ENCODE measurements around the gene RGS14. TPM values are rescaled to one million over a fixed set of nuclear protein-coding genes. Genes with fewer than 3 reads are reported as not detected.
"Not testable (repeated sequence)": the region's sequence is repeated elsewhere in the genome, so short reads cannot be mapped to it uniquely, and the experiment has no call there.

Gene RGS14
- polyA plus RNA-seq, 3 donors = 12.1 to 17.5 (median 14.1) TPM

- DNase-seq (ENCODE audit: extremely low read depth in 1 of 11, low read depth in 9 of 11, low spot score in 4 of 11) = no peak
These were observed 51.5 kb downstream of the RGS14 start, which contains the start of gene F12 for GRCh38 chr5:177409043-177409801. Gene F12, minus strand, starts transcription at chr5:177409564. Its CDS starts 37 bp downstream, at chr5:177409527.

GRCh38 chr5:177410575-177410974 is 52.9 kb downstream of the RGS14 start:
- no peak for DNase-seq (ENCODE audit: extremely low read depth in 1 of 11, low read depth in 9 of 11, low spot score in 4 of 11)

- no peak for DNase-seq (ENCODE audit: extremely low read depth in 1 of 11, low read depth in 9 of 11, low spot score in 4 of 11)
These were observed 55.0 kb downstream of the RGS14 start for GRCh38 chr5:177412603-177413233.

- no peak for DNase-seq (ENCODE audit: extremely low read depth in 1 of 11, low read depth in 9 of 11, low spot score in 4 of 11)
These were observed 56.8 kb downstream of the RGS14 start for GRCh38 chr5:177414481-177414880.

- DNase-seq (ENCODE audit: extremely low read depth in 1 of 11, low read depth in 9 of 11, low spot score in 4 of 11) = not testable (repeated sequence)
These were observed 59.4 kb downstream of the RGS14 start for GRCh38 chr5:177417081-177417480.

GRCh38 chr5:177419046-177419445 is 61.3 kb downstream of the RGS14 start:
- no peak for DNase-seq (ENCODE audit: extremely low read depth in 1 of 11, low read depth in 9 of 11, low spot score in 4 of 11)

GRCh38 chr5:177420472-177420871 is 62.7 kb downstream of the RGS14 start:
- DNase-seq (ENCODE audit: extremely low read depth in 1 of 11, low read depth in 9 of 11, low spot score in 4 of 11) = not testable (repeated sequence)

GRCh38 chr5:177421062-177421798 is 63.5 kb downstream of the RGS14 start:
- no peak for DNase-seq (ENCODE audit: extremely low read depth in 1 of 11, low read depth in 9 of 11, low spot score in 4 of 11)

Other genes with a start within 250 kb of the RGS14 start
- gene NSD1, start 224.2 kb upstream of the RGS14 start, polyA plus RNA-seq (ENCODE audit: insufficient read length in 3 of 3) = 10 to 100 TPM; 60.4 to 66.3 (median 63.1) TPM
- 10 to 100 TPM; 24.3 to 32.0 (median 28.8) TPM for gene RAB24, start 54.2 kb upstream of the RGS14 start, polyA plus RNA-seq (ENCODE audit: insufficient read length in 3 of 3)
- gene PRELID1, start 54.1 kb upstream of the RGS14 start, polyA plus RNA-seq (ENCODE audit: insufficient read length in 3 of 3) = 100 to 1,000 TPM in 2 of 3 donors, 10 to 100 TPM in 1; 94.5 to 151 (median 114) TPM
- 10 to 100 TPM; 15.2 to 26.5 (median 22.1) TPM for gene MXD3, start 46.0 kb upstream of the RGS14 start, polyA plus RNA-seq (ENCODE audit: insufficient read length in 3 of 3)
- gene LMAN2, start 6.3 kb upstream of the RGS14 start, polyA plus RNA-seq (ENCODE audit: insufficient read length in 3 of 3) = 100 to 1,000 TPM; 110 to 153 (median 140) TPM
- gene SLC34A1, start 26.5 kb downstream of the RGS14 start, polyA plus RNA-seq (ENCODE audit: insufficient read length in 3 of 3) = 100 to 1,000 TPM; 181 to 315 (median 202) TPM
- gene PFN3, start 42.7 kb downstream of the RGS14 start, polyA plus RNA-seq (ENCODE audit: insufficient read length in 3 of 3) = 1 to 10 TPM in 2 of 3 donors, under 1 TPM in 1; 0.37 to 7.4 (median 3.2) TPM
- gene F12, start 51.6 kb downstream of the RGS14 start, polyA plus RNA-seq (ENCODE audit: insufficient read length in 3 of 3) = 10 to 100 TPM in 2 of 3 donors, 1 to 10 TPM in 1; 9.1 to 25.2 (median 10.2) TPM
- 10 to 100 TPM; 21.2 to 31.2 (median 30.8) TPM for gene GRK6, start 68.8 kb downstream of the RGS14 start, polyA plus RNA-seq (ENCODE audit: insufficient read length in 3 of 3)
- 1 to 10 TPM in 2 of 3 donors, under 1 TPM in 1; 0.96 to 2.8 (median 2.8) TPM for gene PRR7, start 88.9 kb downstream of the RGS14 start, polyA plus RNA-seq (ENCODE audit: insufficient read length in 3 of 3)
- 100 to 1,000 TPM; 169 to 239 (median 183) TPM for gene DBN1, start 115.7 kb downstream of the RGS14 start, polyA plus RNA-seq (ENCODE audit: insufficient read length in 3 of 3)
- gene PDLIM7, start 139.7 kb downstream of the RGS14 start, polyA plus RNA-seq (ENCODE audit: insufficient read length in 3 of 3) = 100 to 1,000 TPM in 2 of 3 donors, 10 to 100 TPM in 1; 82.7 to 143 (median 125) TPM
- gene DOK3, start 151.9 kb downstream of the RGS14 start, polyA plus RNA-seq (ENCODE audit: insufficient read length in 3 of 3) = 1 to 10 TPM; 3.8 to 7.1 (median 5.8) TPM
- gene DDX41, start 159.0 kb downstream of the RGS14 start, polyA plus RNA-seq (ENCODE audit: insufficient read length in 3 of 3) = 100 to 1,000 TPM in 2 of 3 donors, 10 to 100 TPM in 1; 84.2 to 112 (median 107) TPM
- 100 to 1,000 TPM in 1 of 3 donors, 10 to 100 TPM in 2; 69.6 to 126 (median 85.4) TPM for gene FAM193B, start 196.6 kb downstream of the RGS14 start, polyA plus RNA-seq (ENCODE audit: insufficient read length in 3 of 3)
- 100 to 1,000 TPM; 148 to 180 (median 154) TPM for gene TMED9, start 234.3 kb downstream of the RGS14 start, polyA plus RNA-seq (ENCODE audit: insufficient read length in 3 of 3)
- gene B4GALT7, start 242.2 kb downstream of the RGS14 start, polyA plus RNA-seq (ENCODE audit: insufficient read length in 3 of 3) = 10 to 100 TPM; 19.6 to 29.5 (median 27.9) TPM